Measurements from ENCODE around the gene GBX1. TPM values are rescaled to one million over a fixed set of nuclear protein-coding genes. Genes with fewer than 3 reads are reported as not detected.
A peak's percentile ranks its signal among the peaks of the same experiment; 100 is the strongest.

The GBX1 gene
- total RNA-seq, 1 donor from 2014 or later: not detected

- no peak overlapping the region for H3K4me3 ChIP-seq
- no peaks in the 10 kb centered on the region for H3K36me3 ChIP-seq
- TF ChIP-seq EZH2phosphoT487 (IDR thresholded peaks at IDR 0.05): no peak
- no peak for TF ChIP-seq CTCF (IDR thresholded peaks at IDR 0.05)
- TF ChIP-seq EZH2 (IDR thresholded peaks at IDR 0.05): no peak
- H2AFZ ChIP-seq (replicated peaks): peak overlapping the region; percentile 82
- H3K27me3 ChIP-seq: peaks cover 61% of the 10 kb centered on the region
- H3K4me2 ChIP-seq: no peak overlapping the region
- H3K4me3 Mint-ChIP-seq: no peak overlapping the region
- H3K9me3 ChIP-seq (ENCODE audit: low read depth): no peaks in the 10 kb centered on the region
- H4K20me1 ChIP-seq (ENCODE audit: low read depth): no peaks in the 10 kb centered on the region
- H3K9me3 Mint-ChIP-seq: no peaks in the 10 kb centered on the region
- no peak overlapping the region for H3K9ac ChIP-seq
- no peaks in the 10 kb centered on the region for H3K4me1 Mint-ChIP-seq
- no peak overlapping the region for H3K27ac Mint-ChIP-seq
- H3F3A ChIP-seq (ENCODE audit: low read depth): peaks cover 13% of the 10 kb centered on the region
- no peaks in the 10 kb centered on the region for H3K27me3 Mint-ChIP-seq (ENCODE audit: insufficient read depth, low read depth)
- H3K79me2 ChIP-seq (ENCODE audit: low read depth): no peaks in the 10 kb centered on the region
- no peak overlapping the region for H3K27ac ChIP-seq
- DNase-seq (ENCODE audit: low spot score): no peak
- no peaks in the 10 kb centered on the region for H3K4me1 ChIP-seq
- H3K36me3 Mint-ChIP-seq: no peaks in the 10 kb centered on the region
These were observed 9.7 kb downstream of the GBX1 start for GRCh38 chr7:151157645-151158329.

GRCh38 chr7:151152643-151153513 lies 14.6 kb downstream of the GBX1 start:
- no peaks in the 10 kb centered on the region for H4K20me1 ChIP-seq (ENCODE audit: low read depth)
- Mint-ChIP-seq H3K4me1 (no peaks in the 10 kb centered on the region), H3K27ac (no peak overlapping the region)

GRCh38 chr7:151150388-151150787 lies 17.1 kb downstream of the GBX1 start:
- H3K27me3 ChIP-seq: peaks cover 27% of the 10 kb centered on the region
- Mint-ChIP-seq H3K4me3 (no peak overlapping the region), H3K27me3 (ENCODE audit: insufficient read depth, low read depth) (peaks cover 8% of the 10 kb centered on the region), H3K4me1 (no peaks in the 10 kb centered on the region), H3K9me3 (no peaks in the 10 kb centered on the region), H3K27ac (no peak overlapping the region), H3K36me3 (no peaks in the 10 kb centered on the region)
- H4K20me1 ChIP-seq (ENCODE audit: low read depth): no peaks in the 10 kb centered on the region
- H3K9ac ChIP-seq: no peak overlapping the region
- no peaks in the 10 kb centered on the region for H3K9me3 ChIP-seq (ENCODE audit: low read depth)
- H3K4me3 ChIP-seq: no peak overlapping the region
- H3K4me2 ChIP-seq: no peak overlapping the region
- H2AFZ ChIP-seq (replicated peaks): no peak overlapping the region
- TF ChIP-seq EZH2 (IDR thresholded peaks at IDR 0.05): no peak
- no peak for TF ChIP-seq CTCF (IDR thresholded peaks at IDR 0.05)
- no peak for TF ChIP-seq EZH2phosphoT487 (IDR thresholded peaks at IDR 0.05)
- H3K79me2 ChIP-seq (ENCODE audit: low read depth): no peaks in the 10 kb centered on the region
- no peaks in the 10 kb centered on the region for H3K4me1 ChIP-seq
- peaks cover 7% of the 10 kb centered on the region for H3F3A ChIP-seq (ENCODE audit: low read depth)
- H3K36me3 ChIP-seq: no peaks in the 10 kb centered on the region
- no peak for DNase-seq (ENCODE audit: low spot score)
- H3K27ac ChIP-seq: no peak overlapping the region

More at GRCh38 chr7:151152643-151153513, 14.6 kb downstream of the GBX1 start:
- H3K4me3 Mint-ChIP-seq: no peak overlapping the region
- H3K9ac ChIP-seq: no peak overlapping the region
- no peak overlapping the region for H3K4me3 ChIP-seq
- TF ChIP-seq CTCF (IDR thresholded peaks at IDR 0.05) (peak; percentile 30), EZH2phosphoT487 (IDR thresholded peaks at IDR 0.05) (no peak)
- H2AFZ ChIP-seq (replicated peaks): no peak overlapping the region
- H3K4me1 ChIP-seq: no peaks in the 10 kb centered on the region
- H3K9me3 ChIP-seq (ENCODE audit: low read depth): no peaks in the 10 kb centered on the region
- no peak overlapping the region for H3K27ac ChIP-seq
- no peaks in the 10 kb centered on the region for H3K9me3 Mint-ChIP-seq
- H3K79me2 ChIP-seq (ENCODE audit: low read depth): no peaks in the 10 kb centered on the region
- no peaks in the 10 kb centered on the region for H3K36me3 ChIP-seq
- no peaks in the 10 kb centered on the region for H3K36me3 Mint-ChIP-seq
- H3K4me2 ChIP-seq: no peak overlapping the region
- H3F3A ChIP-seq (ENCODE audit: low read depth): peaks cover 13% of the 10 kb centered on the region
- H3K27me3 Mint-ChIP-seq (ENCODE audit: insufficient read depth, low read depth): peaks cover 8% of the 10 kb centered on the region
- no peak for DNase-seq (ENCODE audit: low spot score)
- H3K27me3 ChIP-seq: peaks cover 37% of the 10 kb centered on the region

Data from neural progenitor cell (in vitro differentiated cells).